ENCODE results near the gene TTLL10.

Gene TTLL10

GRCh38 chr1:1236176-1236763 is 62.6 kb downstream of the TTLL10 start:
- no peak for DNase-seq (ENCODE audit: low read depth in 2 of 2)

- DNase-seq (ENCODE audit: low read depth in 2 of 2) = no peak
Measured at GRCh38 chr1:1236945-1237873, 63.5 kb downstream of the TTLL10 start.

DNA sequence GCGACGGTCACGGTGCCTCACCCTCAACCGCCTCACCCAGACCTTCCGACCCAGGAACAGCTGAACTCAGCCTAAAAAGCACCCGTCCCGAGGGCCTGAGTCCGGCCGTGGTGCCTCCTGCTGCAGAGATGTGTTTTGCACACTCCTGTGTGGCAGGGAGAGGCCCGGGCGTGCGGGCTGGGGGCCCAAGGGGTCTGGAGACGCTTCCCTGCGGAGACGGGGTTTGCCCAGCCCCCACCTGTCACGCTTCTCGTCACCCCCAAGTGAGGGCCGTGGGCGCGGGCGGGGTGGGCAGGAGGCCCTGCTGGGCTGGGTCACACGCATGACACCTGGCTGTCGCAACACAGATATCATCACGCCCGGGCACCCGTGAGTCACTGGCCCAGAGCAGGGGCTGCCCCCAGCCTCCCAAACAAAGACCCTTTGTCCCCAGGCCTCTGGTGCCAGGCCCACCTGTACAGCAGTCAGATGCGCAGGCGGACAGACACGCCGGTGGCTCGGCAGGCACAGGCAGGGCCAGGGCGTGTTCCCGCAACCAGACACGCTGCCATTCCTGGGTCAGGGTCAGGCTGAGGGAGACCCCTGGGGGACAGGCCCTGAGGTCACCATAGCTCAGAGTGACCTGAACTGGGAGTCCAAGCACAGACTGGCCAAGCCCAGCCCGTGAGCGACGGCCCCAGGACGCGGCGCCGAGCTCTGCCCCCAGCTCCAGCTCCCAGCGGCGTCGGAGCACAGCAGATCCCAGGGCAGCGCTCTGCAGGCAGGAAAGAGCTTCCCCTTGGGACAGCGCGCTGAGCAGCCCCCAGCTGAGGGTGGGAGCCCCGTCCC is 64.4 kb downstream of the TTLL10 start:
- DNase-seq (ENCODE audit: low read depth in 2 of 2) = no peak

GRCh38 chr1:1238702-1239178 is 65.1 kb downstream of the TTLL10 start:
- DNase-seq (ENCODE audit: low read depth in 2 of 2) = no peak

- no peak for DNase-seq (ENCODE audit: low read depth in 2 of 2)
Measured at GRCh38 chr1:1239227-1239613, 65.5 kb downstream of the TTLL10 start.

- DNase-seq (ENCODE audit: low read depth in 2 of 2) = no peak
Measured at GRCh38 chr1:1239614-1240347, 66.1 kb downstream of the TTLL10 start.

- DNase-seq (ENCODE audit: low read depth in 2 of 2) = no peak
Measured at GRCh38 chr1:1240348-1240732, 66.7 kb downstream of the TTLL10 start.

DNA sequence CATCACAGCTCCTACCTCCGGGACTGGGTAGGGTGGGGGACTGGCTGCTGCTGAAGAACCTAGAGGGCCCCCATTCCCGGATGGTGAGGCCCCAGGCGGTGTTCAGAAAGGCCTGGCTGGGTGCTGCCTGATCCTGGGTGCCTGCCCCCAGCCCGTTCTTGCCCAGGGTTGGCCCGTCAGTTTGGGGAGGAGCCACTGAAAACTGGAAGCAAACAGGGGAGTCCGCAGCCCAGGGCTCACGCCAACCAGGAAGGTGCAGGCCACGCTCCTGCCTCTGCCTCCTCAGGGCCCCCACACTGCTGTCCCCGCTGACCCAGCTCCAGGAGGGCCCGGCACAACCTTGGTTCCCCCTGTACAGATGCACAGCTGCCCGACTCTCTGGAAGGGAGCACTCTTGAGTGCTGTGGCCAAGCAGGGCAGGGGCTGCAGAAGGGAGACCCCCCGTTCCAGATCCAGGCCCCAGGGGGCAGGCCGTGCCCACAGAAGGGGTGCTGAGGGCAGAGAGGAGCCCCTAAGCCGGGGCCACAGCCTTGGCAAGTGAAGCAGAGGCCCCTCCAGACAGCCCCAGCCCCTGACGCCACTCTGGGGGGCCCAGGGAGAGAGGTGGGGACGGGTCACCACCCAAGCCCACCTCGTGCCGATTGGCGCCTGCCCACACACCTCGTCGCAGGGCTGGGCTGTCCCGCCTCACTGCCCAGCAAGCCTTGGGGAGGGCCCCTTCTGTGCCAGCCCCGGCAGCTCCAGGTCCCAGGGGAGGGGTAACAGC is 67.3 kb downstream of the TTLL10 start:
- DNase-seq (ENCODE audit: low read depth in 2 of 2) = no peak

DNA sequence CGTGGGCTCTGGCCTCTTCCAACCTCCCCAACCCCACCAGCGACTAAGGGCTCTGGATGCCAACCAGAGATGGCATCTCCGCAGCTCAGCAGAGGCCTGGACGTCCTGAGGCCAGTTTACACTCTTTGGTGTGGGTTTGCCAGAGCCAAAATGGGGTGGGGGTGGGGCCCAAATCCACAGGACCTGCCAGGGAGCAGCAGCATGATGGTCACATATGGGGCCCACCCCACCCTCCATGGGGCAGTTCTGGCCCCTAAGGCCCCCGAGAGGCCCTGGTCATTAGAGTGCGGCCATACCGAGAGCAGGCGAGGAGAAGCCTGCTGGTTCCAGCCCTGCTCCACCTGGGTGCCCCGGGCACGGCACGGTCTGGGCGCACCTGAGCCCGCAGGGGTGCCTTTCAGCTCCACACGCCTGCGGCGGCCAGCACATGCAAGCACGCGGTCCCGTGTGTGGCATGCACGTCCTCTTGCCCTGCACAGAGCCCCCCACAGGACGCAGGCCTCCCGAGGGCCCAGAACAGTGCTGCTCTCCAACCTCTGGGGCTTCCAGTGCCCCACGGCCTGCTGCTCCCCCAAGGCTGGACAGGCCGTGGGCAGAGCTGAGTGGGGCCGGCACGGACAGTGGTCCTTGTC is 68.0 kb downstream of the TTLL10 start:
- no peak for DNase-seq (ENCODE audit: low read depth in 2 of 2)

DNA sequence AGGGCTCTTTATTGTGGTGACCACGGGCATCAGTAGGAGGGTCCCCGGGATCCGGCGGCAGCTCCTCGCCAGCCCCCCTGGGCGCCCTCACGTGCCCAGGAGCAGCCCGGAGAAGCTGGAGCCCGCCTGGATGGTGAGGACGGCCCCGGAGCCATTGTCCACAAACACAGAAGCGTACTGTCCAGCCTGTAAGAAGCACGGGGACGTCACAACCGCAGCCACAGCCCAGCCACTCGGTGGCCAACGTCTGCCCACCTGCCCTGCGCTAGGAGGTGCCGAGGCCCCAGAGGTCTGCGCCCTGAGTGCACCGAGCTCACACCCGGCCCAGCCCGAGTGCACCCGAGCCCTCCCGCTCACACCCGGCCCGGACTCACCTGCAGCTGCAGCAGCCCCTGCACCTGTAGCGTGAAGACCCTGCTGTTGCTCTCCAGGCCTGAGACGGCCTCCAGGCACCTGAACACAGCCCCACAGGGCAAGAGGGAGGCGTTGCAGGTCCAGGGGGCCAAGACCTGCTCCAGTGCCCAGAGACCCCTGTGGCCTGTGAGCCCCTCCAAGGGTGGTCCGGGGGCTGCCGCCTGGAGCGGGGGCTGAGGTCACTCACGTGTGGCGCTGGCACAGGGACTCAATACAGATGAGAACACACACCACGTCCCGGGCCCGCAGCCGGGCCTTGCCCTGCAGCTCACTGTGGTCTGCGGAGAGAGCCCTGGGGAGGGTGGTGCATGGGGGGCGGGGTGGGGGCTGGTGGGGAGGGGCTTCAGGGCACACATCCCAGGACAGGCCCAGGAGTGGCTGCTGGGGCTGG is 69.0 kb downstream of the TTLL10 start:
- no peak for DNase-seq (ENCODE audit: low read depth in 2 of 2)

GRCh38 chr1:1243266-1243660 is 69.6 kb downstream of the TTLL10 start:
- DNase-seq (ENCODE audit: low read depth in 2 of 2) = no peak

DNA sequence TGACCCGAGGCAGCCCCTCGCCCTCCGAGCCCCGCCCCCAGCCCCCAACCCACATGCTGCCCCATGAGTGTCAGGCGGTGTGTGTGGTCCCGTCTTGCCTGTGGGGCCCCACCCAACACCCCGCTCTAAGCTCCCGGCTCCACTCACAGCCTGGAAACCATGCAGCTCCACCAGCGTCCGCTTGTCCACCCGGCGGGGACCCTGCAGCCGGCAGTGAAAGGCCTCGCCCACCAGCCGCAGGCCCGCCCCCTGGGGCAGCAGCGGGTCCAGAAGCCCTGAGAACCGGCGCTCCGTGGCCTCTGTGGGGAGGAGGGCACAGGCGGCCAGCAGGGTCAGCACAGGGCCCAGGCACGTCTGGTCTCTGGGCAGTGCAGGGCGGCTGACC is 70.1 kb downstream of the TTLL10 start:
- DNase-seq (ENCODE audit: low read depth in 2 of 2) = no peak

- no peak for DNase-seq (ENCODE audit: low read depth in 2 of 2)
Measured at GRCh38 chr1:1244192-1244811, 70.6 kb downstream of the TTLL10 start.

GRCh38 chr1:1245178-1245816 is 71.6 kb downstream of the TTLL10 start:
- no peak for DNase-seq (ENCODE audit: low read depth in 2 of 2)

DNA sequence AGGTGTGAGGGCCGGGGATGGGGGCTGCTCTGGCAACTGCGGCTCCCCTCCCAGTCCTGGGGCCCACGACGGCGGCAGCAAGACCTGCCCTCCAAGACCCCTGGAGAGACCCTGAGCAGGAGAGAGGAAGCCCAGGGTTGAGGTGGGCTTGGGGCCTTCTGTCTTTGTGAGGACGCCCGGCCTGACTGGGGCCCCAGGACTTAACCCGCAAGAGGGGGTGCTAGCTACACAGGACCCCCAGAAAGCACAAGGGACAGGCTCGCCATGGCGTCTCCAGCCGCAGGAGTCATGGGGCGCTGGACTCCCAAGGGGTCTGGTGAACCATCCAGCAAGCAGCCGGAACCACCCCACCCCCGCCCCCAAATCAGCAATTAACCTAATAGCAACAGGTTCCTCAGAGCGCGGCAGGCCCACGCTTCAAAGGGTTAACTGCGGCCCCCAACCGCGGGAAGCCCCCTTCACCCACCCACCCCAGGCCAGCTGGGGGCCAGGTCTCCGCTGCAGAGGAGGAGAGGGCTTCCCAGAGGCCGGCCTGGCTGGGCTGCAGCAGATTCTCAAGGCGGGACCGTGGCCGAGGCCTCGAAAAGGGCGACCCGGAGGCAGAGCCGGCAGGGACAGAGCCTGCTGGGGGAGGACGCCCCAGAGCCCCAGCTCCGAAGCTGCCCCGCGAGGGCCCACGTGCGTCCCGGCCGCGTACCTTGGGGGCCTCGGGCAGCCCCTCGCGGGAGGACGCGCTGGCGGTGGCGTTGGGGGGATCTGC is 72.3 kb downstream of the TTLL10 start:
- DNase-seq (ENCODE audit: low read depth in 2 of 2) = no peak

GRCh38 chr1:1246577-1247340 is 73.1 kb downstream of the TTLL10 start, which contains the start of gene C1QTNF12:
Gene C1QTNF12 (minus strand): TSS chr1:1246722. CDS start chr1:1246690, 32 bp downstream.
- no peak for DNase-seq (ENCODE audit: low read depth in 2 of 2)

DNA sequence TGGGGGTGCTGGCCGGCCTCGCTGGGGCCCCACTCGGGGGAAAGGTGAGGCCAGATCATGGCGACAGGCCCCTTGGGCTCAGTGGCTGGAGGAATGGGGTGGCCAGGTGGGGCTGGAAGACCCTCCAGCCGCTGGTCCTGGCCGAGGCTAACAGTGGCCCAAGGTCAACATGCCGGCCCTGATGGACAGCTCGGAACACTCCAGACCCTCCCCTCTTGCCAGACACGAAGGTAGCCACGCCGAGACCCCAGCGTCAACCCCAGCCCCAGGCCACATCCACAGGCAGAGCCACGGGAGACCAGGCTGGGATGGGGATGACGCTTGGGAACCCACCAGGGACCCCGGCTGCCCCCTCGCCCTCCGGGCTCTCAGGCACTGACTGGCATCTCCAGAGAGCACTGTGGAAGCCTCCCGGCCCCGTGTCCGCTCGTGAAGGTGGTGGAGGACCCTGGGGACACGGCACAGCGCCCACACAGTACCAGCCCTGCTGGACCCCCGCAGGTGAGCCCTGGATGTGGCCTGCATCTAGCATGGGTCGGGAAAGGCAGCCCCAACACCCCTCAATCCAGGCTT is 73.7 kb downstream of the TTLL10 start:
- no peak for DNase-seq (ENCODE audit: low read depth in 2 of 2)
